Hindlimb muscle (tissue), 1 donor: Measurements from ENCODE around the gene PRELID1. TPM values are rescaled to one million over a fixed set of nuclear protein-coding genes. Genes with fewer than 3 reads are reported as not detected.
"Not testable (repeated sequence)": the region's sequence is repeated elsewhere in the genome, so short reads cannot be mapped to it uniquely, and the experiment has no call there.

Source experiments
- DNase-seq: peaks from one replicate; pipeline ENCODE4 v3.0.0-alpha.2; 2013
- polyA plus RNA-seq: library from polyadenylated mRNA; unstranded; fragments of 120-200 nt; gene quantifications from one replicate; pipeline ENCODE4 v1.2.1, GENCODE V29; 2013; ENCODE audit not compliant: insufficient read length

The PRELID1 gene
- polyA plus RNA-seq, result 79.7 TPM

GRCh38 chr5:177303121-177303924 is at the start of gene PRELID1, which contains the start of gene RAB24:
Gene PRELID1, plus strand, starts transcription at chr5:177303799. Its CDS starts 187 bp downstream, at chr5:177303986.
Gene RAB24, minus strand, starts transcription at chr5:177303719. Its CDS starts 431 bp downstream, at chr5:177303288.
- DNase-seq, result peak; percentile 91

GRCh38 chr5:177256296-177256695 is 47.3 kb upstream of the PRELID1 start:
- DNase-seq, result no peak

GRCh38 chr5:177258711-177259110 is 44.9 kb upstream of the PRELID1 start:
- not testable (repeated sequence) for DNase-seq

DNA sequence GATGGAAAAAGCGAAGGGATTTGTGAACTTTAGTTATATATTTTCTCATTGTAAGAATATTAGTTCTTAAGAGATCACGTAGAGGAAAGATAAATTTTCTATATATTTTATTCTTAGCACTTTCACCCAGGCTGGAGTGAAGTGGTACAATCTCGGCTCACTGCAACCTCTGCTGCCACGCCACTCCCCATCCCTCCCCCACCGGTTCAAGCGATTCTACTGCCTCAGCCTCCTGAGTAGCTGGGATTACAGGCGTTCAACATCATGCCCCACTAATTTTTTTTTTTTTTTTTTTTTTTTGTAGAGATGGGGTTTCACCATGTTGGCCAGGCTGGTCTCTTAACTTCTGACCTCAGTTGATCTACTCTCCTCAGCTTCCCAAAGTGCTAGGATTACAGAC is 42.6 kb upstream of the PRELID1 start:
- no peak for DNase-seq

DNA sequence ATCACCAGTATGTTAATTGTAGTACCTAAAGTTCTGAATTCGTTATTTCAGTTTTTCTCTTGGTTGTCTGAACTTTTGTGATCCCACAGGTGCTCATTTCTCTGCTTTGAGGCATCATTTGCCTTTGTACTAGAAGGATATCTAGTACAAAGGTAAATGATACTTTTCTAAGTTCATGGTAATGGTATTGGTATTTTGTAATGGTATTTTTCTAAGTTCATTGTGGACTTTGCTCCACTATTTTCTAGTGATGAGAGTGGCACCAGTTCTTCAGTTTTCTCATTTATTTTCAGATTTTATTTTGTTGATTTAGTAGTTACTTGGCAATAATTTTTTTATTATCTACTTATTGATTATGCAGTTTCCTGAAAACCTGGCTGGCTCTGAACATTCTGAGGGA is 42.1 kb upstream of the PRELID1 start:
- DNase-seq, result no peak

GRCh38 chr5:177264178-177264577 is 39.4 kb upstream of the PRELID1 start:
- no peak for DNase-seq

DNA sequence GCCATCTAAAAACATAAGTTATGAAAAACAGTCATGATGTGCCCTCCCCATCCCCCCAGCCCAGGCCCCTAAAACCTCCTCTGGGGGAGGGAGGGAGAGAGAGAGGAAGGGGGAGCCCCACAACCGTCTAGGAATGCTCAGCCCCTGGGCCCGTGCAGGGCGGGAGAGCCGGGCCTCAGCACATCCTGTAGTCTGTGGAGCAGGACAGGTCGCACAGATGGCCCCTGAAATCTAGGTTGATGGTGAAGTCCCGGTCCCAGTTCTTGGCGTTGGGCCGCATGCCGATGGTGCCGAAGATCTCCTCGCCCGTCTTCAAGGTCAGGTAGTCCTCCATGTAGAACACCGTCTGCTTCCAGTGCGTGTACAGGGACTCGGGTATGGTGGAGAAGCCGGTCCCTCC is 38.2 kb upstream of the PRELID1 start:
- DNase-seq, result no peak

DNA sequence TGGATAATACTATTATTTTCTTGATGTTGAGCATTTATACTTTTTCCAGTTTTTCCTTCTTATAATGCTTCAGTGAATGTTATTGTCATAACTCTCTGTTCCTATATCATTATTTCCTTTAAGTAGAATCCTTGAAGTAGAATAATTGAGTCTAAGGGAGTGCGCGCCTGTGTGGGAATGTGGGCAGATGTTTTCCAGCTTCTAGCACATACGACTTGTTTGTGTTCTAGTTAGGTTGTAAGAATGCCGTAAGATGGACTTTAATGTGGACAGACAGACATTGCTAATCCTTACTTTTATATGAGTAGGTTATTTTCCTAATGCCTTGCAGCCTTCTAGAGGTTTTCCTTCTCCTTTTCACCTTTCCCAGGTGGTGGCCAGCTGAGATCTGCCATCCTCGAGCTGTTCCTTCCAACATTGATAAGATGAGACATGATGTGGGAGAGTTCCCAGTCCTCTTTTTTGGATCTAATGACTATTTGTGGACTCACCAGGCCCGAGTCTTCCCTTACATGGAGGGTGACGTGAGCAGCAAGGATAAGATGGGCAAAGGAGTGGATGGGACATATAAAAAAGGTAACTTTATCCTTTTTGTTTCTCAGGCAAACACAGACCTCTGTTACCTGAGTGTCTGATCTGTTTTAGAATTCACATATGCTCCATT is 34.2 kb upstream of the PRELID1 start:
- DNase-seq, result no peak

DNA sequence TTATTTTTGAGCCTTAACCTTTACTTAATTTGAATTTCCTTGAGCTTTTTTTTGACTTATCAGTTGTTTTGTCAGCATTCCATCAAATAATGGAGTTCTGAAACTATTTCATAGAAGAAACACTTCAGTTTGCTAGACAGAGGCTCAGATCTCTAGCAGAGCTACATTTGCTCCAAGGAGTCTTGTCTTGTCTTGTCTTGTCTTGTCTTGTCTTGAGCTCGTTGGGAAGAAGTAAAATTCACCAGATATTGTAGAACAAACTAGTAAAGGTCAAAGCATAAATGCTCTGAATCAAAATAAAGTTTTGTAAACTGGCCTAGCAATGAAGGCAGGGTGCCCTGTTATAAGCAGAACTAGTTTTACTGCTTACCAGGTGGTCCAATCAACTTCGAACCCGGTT is 33.6 kb upstream of the PRELID1 start:
- DNase-seq, result no peak

GRCh38 chr5:177270653-177271052 is 32.9 kb upstream of the PRELID1 start:
- DNase-seq, result no peak

DNA sequence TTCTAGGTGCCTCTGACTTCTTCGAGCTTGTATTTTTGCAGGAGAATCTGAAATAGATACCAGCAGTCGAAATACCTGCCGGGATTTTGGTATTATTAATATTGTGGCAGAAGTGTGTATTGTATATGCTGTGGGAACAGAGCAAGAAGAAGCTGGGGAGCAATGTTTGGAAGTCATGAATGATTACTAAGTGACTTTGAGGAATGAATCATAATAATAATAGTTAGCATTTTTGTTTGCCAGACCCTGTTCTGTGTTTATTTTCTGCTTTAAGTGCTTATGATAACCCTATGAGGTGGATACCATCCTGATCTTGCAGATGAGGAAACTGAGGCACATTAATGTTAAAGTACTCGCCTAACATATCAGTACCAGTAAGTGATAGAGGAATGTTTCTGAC is 32.5 kb upstream of the PRELID1 start:
- DNase-seq, result no peak

GRCh38 chr5:177275883-177276282 is 27.7 kb upstream of the PRELID1 start:
- no peak for DNase-seq

DNA sequence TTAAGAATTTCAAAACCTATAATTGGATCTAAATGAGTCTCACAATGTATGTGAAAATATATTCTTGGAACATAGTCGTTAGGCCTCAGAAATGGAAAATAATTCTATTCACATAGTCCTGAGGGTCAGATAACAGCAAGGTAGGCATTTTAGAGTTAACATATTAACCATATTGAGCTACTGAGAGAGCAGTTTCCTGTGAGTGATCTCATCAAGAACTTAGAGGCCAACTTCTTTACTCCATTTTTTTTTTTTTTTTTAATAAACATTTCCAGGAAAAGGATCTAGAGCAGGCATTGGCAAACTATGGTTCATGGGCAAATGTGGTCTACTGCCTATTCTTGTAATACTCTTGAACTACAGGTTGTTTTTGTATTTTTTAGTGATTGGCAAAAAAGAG is 26.7 kb upstream of the PRELID1 start:
- DNase-seq, result no peak

DNA sequence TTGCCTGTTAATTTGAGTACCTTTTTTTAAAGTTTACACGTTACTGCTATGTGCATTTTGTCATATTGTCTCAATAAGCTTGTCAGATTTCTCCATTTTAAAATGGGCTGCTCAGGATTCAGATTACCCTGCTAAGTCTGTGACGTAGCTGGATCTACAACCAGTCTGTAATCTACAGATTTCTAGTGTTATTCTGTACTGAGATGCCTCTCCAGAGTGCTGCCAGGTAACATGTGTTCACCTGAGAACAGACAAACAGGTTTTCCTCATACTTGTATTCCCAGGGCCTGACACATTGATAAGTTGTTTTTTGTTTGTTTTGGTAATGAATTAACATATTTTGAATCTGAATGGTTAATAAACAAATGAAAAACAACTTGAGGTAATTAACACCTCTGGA is 15.4 kb upstream of the PRELID1 start:
- no peak for DNase-seq

DNA sequence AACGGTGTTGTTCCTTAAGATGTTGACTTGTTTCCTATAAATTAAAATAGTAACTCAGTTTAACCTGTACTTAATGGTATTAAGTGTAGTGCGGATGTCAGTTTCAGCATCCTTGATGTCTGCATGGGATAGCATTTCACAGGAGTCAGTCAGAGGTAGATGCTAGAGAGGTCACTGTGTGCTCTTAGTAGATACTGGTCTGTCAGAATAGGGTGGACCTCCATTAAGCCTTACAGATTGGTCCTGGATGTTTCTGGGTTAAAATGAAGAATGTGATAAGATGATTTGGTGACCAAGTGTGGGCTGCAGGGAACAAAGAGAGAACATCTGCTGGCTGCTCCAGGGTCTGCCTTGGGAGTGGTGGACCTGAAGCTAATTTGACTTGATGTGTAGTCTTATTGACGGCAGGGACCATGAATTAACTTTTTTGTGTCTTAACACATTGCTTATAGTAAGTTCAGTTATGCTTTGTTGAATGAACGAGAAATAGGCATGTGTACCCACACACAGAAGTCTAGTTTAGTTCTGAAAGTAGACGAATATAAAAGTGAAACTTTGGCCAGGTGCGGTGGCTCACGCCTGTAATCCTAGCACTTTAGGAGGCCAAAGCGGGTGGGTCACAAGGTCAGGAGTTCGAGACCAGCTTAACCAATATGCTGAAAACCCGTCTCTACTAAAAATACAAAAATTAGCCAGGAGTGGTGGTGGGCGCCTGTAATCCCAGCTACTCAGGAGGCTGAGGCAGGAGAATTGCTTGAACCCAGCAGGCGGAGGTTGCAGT is 12.6 kb upstream of the PRELID1 start:
- DNase-seq, result no peak

GRCh38 chr5:177291735-177292134 is 11.9 kb upstream of the PRELID1 start:
- DNase-seq, result no peak

GRCh38 chr5:177293819-177294581 is 9.6 kb upstream of the PRELID1 start:
- DNase-seq, result no peak

DNA sequence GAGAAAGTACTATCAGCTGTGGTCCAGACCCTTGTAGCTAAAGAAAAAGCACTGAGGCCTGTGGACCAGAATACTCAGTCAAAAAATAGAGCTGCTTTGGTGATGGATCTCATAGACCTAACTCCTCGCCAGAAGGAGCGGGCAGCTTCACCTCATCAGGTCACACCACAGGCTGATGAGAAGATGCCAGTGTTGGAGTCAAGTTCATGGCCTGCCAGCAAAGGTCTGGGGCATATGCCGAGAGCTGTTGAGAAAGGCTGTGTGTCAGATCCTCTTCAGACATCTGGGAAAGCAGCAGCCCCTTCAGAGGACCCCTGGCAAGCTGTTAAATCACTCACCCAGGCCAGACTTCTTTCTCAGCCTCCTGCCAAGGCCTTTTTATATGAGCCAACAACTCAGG is 9.0 kb upstream of the PRELID1 start:
- DNase-seq, result no peak

- DNase-seq, result no peak
Observed at GRCh38 chr5:177295924-177296323, 7.7 kb upstream of the PRELID1 start.

GRCh38 chr5:177296581-177296980 is 7.0 kb upstream of the PRELID1 start:
- DNase-seq, result no peak

DNA sequence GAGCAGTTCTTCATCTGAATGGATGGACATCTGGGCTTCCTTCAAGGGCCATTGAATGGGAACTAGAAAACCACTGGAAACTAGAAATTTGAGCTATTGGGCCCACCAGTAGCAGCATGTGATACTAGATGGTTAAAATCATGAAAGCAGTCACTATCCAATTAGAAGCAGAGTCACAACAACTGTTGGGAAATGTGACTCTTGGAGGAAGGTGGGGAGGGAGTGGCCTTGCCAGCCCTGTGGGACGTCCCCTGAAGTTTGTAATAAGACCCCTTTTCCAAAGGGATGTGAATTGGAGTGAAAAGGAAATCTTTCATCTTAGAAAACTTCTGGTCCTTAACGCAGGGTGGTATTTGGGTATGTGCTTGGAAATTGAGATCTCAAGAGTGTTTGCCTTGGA is 5.7 kb upstream of the PRELID1 start:
- no peak for DNase-seq

- no peak for DNase-seq
Observed at GRCh38 chr5:177299697-177300096, 3.9 kb upstream of the PRELID1 start.
